HepG2 (cell line): ENCODE measurements around the gene CD68. TPM values are rescaled to one million over a fixed set of nuclear protein-coding genes. Genes with fewer than 3 reads are reported as not detected.

Experiments used
- ARID4A ChIP-seq: sonication (generic); formaldehyde crosslinking; IDR thresholded peaks from 2 replicates; pipeline ENCODE4 v1.5.0; 2020; ENCODE audit warnings: mild to moderate bottlenecking, missing genetic modification reagents, borderline replicate concordance
- BORCS8-MEF2B ChIP-seq: sonication (generic); formaldehyde crosslinking; IDR thresholded peaks from 2 replicates; pipeline ENCODE4 v1.8.0; 2022; ENCODE audit warnings: mild to moderate bottlenecking, missing genetic modification reagents
- GTF2F1 ChIP-seq: fragments of 150-350 bp; IDR thresholded peaks from 2 replicates; pipeline ENCODE4 v1.6.1; 2014; ENCODE audit warnings: low read length
- HCFC1 ChIP-seq: fragments of 150-350 bp; IDR thresholded peaks from 2 replicates; pipeline ENCODE4 v1.6.1; 2014; ENCODE audit warnings: low read depth, low read length
- HDAC2 ChIP-seq: sonication (generic); formaldehyde crosslinking; IDR thresholded peaks from 2 replicates; pipeline ENCODE4 v1.4.0; 2020; ENCODE audit warnings: missing genetic modification reagents
- LCORL ChIP-seq, 2 experiments: fragments of 450-650 bp in 1 of 2; sonication (generic) in 1 of 2; formaldehyde crosslinking in 1 of 2; IDR thresholded peaks; 2 replicates each; pipeline versions ENCODE4 v1.5.0 to v1.6.1; 2017 to 2020; ENCODE audit warnings: antibody characterized with exemption in 1 of 2, missing genetic modification reagents in 1 of 2
- MTF1 ChIP-seq: sonication (generic); formaldehyde crosslinking; IDR thresholded peaks from 2 replicates; pipeline ENCODE4 v1.5.0; 2020; ENCODE audit warnings: missing genetic modification reagents
- MYC ChIP-seq: sonication (generic); formaldehyde crosslinking; IDR thresholded peaks from 2 replicates; pipeline ENCODE4 v1.9.0; 2021; ENCODE audit warnings: missing genetic modification reagents, borderline replicate concordance
- NAIF1 ChIP-seq: sonication (generic); formaldehyde crosslinking; IDR thresholded peaks from 2 replicates; pipeline ENCODE4 v1.5.0; 2020; ENCODE audit warnings: mild to moderate bottlenecking, missing genetic modification reagents, borderline replicate concordance
- NRL ChIP-seq: sonication (generic); formaldehyde crosslinking; IDR thresholded peaks from 2 replicates; pipeline ENCODE4 v1.5.0; 2020; ENCODE audit warnings: missing genetic modification reagents, mild to moderate bottlenecking, moderate library complexity, borderline replicate concordance
- RFX3 ChIP-seq: IDR thresholded peaks from 2 replicates; pipeline ENCODE4 v1.6.1; 2016; ENCODE audit warnings: missing biosample characterization, missing genetic modification reagents
- SOX6 ChIP-seq, 2 experiments: fragments of 450-650 bp in 1 of 2; sonication (generic) in 1 of 2; formaldehyde crosslinking in 1 of 2; IDR thresholded peaks; 2 replicates each; pipeline versions ENCODE4 v1.4.0 to v1.6.1; 2017 to 2020; ENCODE audit warnings: antibody characterized with exemption in 1 of 2, mild to moderate bottlenecking in 1 of 2, missing genetic modification reagents in 1 of 2
- SYNCRIP ChIP-seq: fragments of 200-400 bp; formaldehyde crosslinking; IDR thresholded peaks from 2 replicates; pipeline ENCODE4 v1.6.1; 2018; ENCODE audit warnings: mild to moderate bottlenecking, low read depth, low read length; ENCODE audit not compliant: insufficient read depth
- TBP ChIP-seq: sonication (generic); formaldehyde crosslinking; IDR thresholded peaks from 2 replicates; pipeline ENCODE4 v1.5.0; 2020; ENCODE audit warnings: missing genetic modification reagents
- TFDP1 ChIP-seq: IDR thresholded peaks from 2 replicates; pipeline ENCODE4 v1.6.1; 2016; ENCODE audit warnings: missing compliant biosample characterization, missing genetic modification reagents, borderline replicate concordance
- ZBTB1 ChIP-seq: sonication (generic); formaldehyde crosslinking; IDR thresholded peaks from 2 replicates; pipeline ENCODE4 v1.4.0; 2020; ENCODE audit warnings: missing genetic modification reagents, borderline replicate concordance
- ZBTB21 ChIP-seq: sonication (generic); formaldehyde crosslinking; IDR thresholded peaks from 2 replicates; pipeline ENCODE4 v1.4.0; 2020; ENCODE audit warnings: missing genetic modification reagents
- ZFY ChIP-seq: sonication (generic); formaldehyde crosslinking; IDR thresholded peaks from 2 replicates; pipeline ENCODE4 v1.4.0; 2020; ENCODE audit warnings: missing genetic modification reagents
- ZNF20 ChIP-seq: sonication (generic); formaldehyde crosslinking; IDR thresholded peaks from 2 replicates; pipeline ENCODE4 v1.4.0; 2020; ENCODE audit warnings: mild to moderate bottlenecking, moderate library complexity, missing genetic modification reagents
- ZNF232 ChIP-seq: sonication (generic); formaldehyde crosslinking; IDR thresholded peaks from 2 replicates; pipeline ENCODE4 v1.4.0; 2020; ENCODE audit warnings: missing genetic modification reagents, borderline replicate concordance
- ZNF256 ChIP-seq: sonication (generic); formaldehyde crosslinking; conservative IDR thresholded peaks from 2 replicates; pipeline ENCODE4 v1.4.0; 2020; ENCODE audit warnings: missing genetic modification reagents
- ZNF326 ChIP-seq: sonication (generic); formaldehyde crosslinking; IDR thresholded peaks from 2 replicates; pipeline ENCODE4 v1.4.0; 2020; ENCODE audit warnings: missing genetic modification reagents, borderline replicate concordance
- ZNF432 ChIP-seq: sonication (generic); formaldehyde crosslinking; IDR thresholded peaks from 2 replicates; pipeline ENCODE4 v1.5.0; 2020; ENCODE audit warnings: missing genetic modification reagents, mild to moderate bottlenecking, borderline replicate concordance
- ZNF557 ChIP-seq: sonication (generic); formaldehyde crosslinking; IDR thresholded peaks from 2 replicates; pipeline ENCODE4 v1.4.0; 2020; ENCODE audit warnings: missing genetic modification reagents
- ZNF570 ChIP-seq: sonication (generic); formaldehyde crosslinking; IDR thresholded peaks from 2 replicates; pipeline ENCODE4 v1.4.0; 2020; ENCODE audit warnings: mild to moderate bottlenecking, missing genetic modification reagents, borderline replicate concordance
- ZNF772 ChIP-seq: sonication (generic); formaldehyde crosslinking; IDR thresholded peaks from 2 replicates; pipeline ENCODE4 v1.5.0; 2020; ENCODE audit warnings: mild to moderate bottlenecking, missing genetic modification reagents
- polyA plus RNA-seq, 8 experiments: library from polyadenylated mRNA; depleted of rRNA in 3 of 8; stranded (reverse) in 7 of 8; unstranded in 1 of 8; fragments of >200 nt; fragmentation: Illumina TruSeq in 4 of 8; extraction: Trizol in 4 of 8; gene quantifications; 2 replicates each; pipeline versions ENCODE4 v1.2.1 to v1.2.3, GENCODE V29; 2011 to 2016; ENCODE audit warnings: low read depth in 4 of 8, missing spikeins in 1 of 8, mixed read lengths in 1 of 8; ENCODE audit not compliant: insufficient read depth in 1 of 8
- total RNA-seq, 5 experiments: library from RNA; depleted of rRNA; stranded (reverse); fragments of >200 nt; fragmentation: Illumina TruSeq; extraction: Trizol; gene quantifications; 2 replicates each; pipeline ENCODE4 v1.2.3, GENCODE V29; 2016; ENCODE audit warnings: low read depth in 1 of 5

CD68 gene
- total and polyA plus RNA-seq, 2 of the 13 experiments (the other 11 are each of a cell fraction or from before 2014, with no cell fraction given): 10.3 to 104 TPM

GRCh38 chr17:7573324-7574080 lies 5.9 kb upstream of the CD68 start (continued):
- TF ChIP-seq TFDP1 (CRISPR knock-in tag) (peak; percentile 82; the same call in 1 of the 2 replicates), ZNF432 (no peak), NAIF1 (CRISPR knock-in tag) (no peak), MTF1 (CRISPR knock-in tag) (0 out of 2 replicates have a peak, but pooled peaks have one; percentile 31), ZNF557 (no peak), NRL (CRISPR knock-in tag) (0 out of 2 replicates have a peak, but pooled peaks have one; percentile 15), ZNF326 (CRISPR knock-in tag) (no peak), TBP (CRISPR knock-in tag) (no peak), ZNF20 (no peak), SOX6 (IDR thresholded peaks at IDR 0.05) (no peak), SOX6 (CRISPR knock-in tag; IDR thresholded peaks at IDR 0.05) (peak; percentile 64), ZFY (CRISPR knock-in tag) (peak; percentile 74), ZNF570 (no peak), HDAC2 (CRISPR knock-in tag) (peak; percentile 46), HCFC1 (no peak), ZNF772 (CRISPR knock-in tag) (0 out of 2 replicates have a peak, but pooled peaks have one; percentile 6), ZNF256 (no peak; the same call in 1 of the 2 replicates), ZBTB1 (CRISPR knock-in tag) (no peak), GTF2F1 (no peak), SYNCRIP (no peak), ARID4A (CRISPR knock-in tag) (peak; percentile 91), LCORL (IDR thresholded peaks at IDR 0.05) (no peak), LCORL (CRISPR knock-in tag; IDR thresholded peaks at IDR 0.05) (no peak), RFX3 (CRISPR knock-in tag) (no peak), ZNF232 (CRISPR knock-in tag) (peak; percentile 47; the same call in 1 of the 2 replicates), BORCS8-MEF2B (peak; percentile 63; the same call in 1 of the 2 replicates), MYC (CRISPR knock-in tag) (peak; percentile 99), ZBTB21 (peak; percentile 15; the same call in 1 of the 2 replicates)
